Measurements from ENCODE around the gene C10orf105. TPM values are rescaled to one million over a fixed set of nuclear protein-coding genes. Genes with fewer than 3 reads are reported as not detected.

C10orf105 gene
- total and polyA plus RNA-seq, 2 donors from 2014 or later, result 0.35 TPM; not detected in 1

DNA sequence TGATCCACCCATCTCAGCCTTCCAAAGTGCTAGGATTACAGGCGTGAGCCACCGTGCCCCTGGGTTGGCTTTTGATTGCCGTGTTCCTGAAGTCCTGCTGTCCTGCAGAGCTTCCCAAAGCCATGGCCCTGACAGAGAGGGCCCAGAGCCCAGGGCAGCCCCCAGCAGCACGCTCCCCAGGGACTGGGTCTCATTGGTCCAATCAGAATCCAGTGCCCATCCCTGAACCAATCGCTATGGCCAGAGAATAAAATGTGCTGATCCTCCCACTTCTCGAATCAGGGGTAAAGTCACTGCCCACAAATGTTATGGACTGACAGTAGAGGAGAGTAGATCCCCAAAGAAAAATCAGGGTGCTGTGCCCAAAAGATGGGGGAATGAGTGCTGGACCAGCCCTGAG, 5.0 kb upstream of the C10orf105 start:
- no peak for TF ChIP-seq CTCF (IDR thresholded peaks at IDR 0.05; ENCODE audit: borderline replicate concordance, extremely low read depth, insufficient read depth)
- H3K36me3 ChIP-seq (ENCODE audit: control insufficient read depth in 2 of 3, insufficient read depth in 3 of 3, low read length in 3 of 3), result no peaks in the 10 kb centered on the region
- peaks cover 4 to 26% (median 15%) of the 10 kb centered on the region in 3 donors for H3K4me1 ChIP-seq (ENCODE audit: control insufficient read depth in 2 of 3, insufficient read depth in 2 of 3, low read depth in 1 of 3, low read length in 3 of 3)
- FAIRE-seq (no peak), DNase-seq (no peak)
- no peak overlapping the region for H3K4me3 ChIP-seq (ENCODE audit: low read length in 3 of 3)
- H3K27me3 ChIP-seq (ENCODE audit: control insufficient read depth, insufficient read depth, low read length), result no peaks in the 10 kb centered on the region
- intact Hi-C loops (cut with DNase I), result no loop called here
- H3K9ac ChIP-seq (ENCODE audit: low read length in 3 of 3), result no peak overlapping the region
- no peaks in the 10 kb centered on the region for H3K9me3 ChIP-seq (ENCODE audit: control insufficient read depth in 2 of 3, insufficient read depth in 1 of 3, low read length in 3 of 3)
- no peak overlapping the region for H3K27ac ChIP-seq (ENCODE audit: low read depth in 2 of 2, low read length in 2 of 2)

- Histone ChIP-seq H3K4me3 (ENCODE audit: low read length in 3 of 3) (no peak overlapping the region), H3K9ac (ENCODE audit: low read length in 3 of 3) (no peak overlapping the region), H3K9me3 (ENCODE audit: control insufficient read depth in 2 of 3, insufficient read depth in 1 of 3, low read length in 3 of 3) (no peaks in the 10 kb centered on the region), H3K36me3 (ENCODE audit: control insufficient read depth in 2 of 3, insufficient read depth in 3 of 3, low read length in 3 of 3) (no peaks in the 10 kb centered on the region), H3K27me3 (ENCODE audit: control insufficient read depth, insufficient read depth, low read length) (no peaks in the 10 kb centered on the region), H3K4me1 (ENCODE audit: control insufficient read depth in 2 of 3, insufficient read depth in 2 of 3, low read depth in 1 of 3, low read length in 3 of 3) (peaks cover 0 to 16% (median 9%) of the 10 kb centered on the region in 3 donors), H3K27ac (ENCODE audit: low read depth in 2 of 2, low read length in 2 of 2) (no peak overlapping the region)
- DNase-seq (peak in 3 of 5 donors; percentile 31 to 52 (median 46)), FAIRE-seq (no peak)
- no peak for TF ChIP-seq CTCF (IDR thresholded peaks at IDR 0.05; ENCODE audit: borderline replicate concordance, extremely low read depth, insufficient read depth)
- intact Hi-C loops (cut with DNase I), result no loop called here
Measured at GRCh38 chr10:71723311-71723710, 3.7 kb upstream of the C10orf105 start.

DNA sequence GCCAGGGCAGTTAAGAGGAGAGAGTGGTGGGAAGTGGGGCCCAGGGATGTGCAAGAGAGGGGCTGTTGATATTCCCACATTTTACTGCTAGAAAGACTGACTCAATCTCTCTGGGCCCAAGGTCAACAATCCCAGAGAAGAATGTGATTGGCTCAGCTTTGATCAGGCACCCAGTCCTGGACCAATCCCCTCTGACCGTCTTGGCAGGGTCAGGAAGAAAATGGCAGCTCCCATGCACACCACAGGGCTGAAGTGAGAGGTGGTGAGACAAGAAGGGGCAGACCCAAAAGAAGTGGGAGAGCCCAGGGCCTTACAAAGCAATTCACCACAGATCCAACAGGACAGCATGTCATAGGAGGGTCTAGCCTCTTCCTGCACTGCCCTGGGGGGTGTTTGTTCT, 3.3 kb upstream of the C10orf105 start:
- H3K9me3 ChIP-seq (ENCODE audit: control insufficient read depth in 2 of 3, insufficient read depth in 1 of 3, low read length in 3 of 3), result no peaks in the 10 kb centered on the region
- H3K4me1 ChIP-seq (ENCODE audit: control insufficient read depth in 2 of 3, insufficient read depth in 2 of 3, low read depth in 1 of 3, low read length in 3 of 3), result peaks cover 0 to 15% (median 9%) of the 10 kb centered on the region in 3 donors
- H3K27ac ChIP-seq (ENCODE audit: low read depth in 2 of 2, low read length in 2 of 2), result no peak overlapping the region
- intact Hi-C loops (cut with DNase I), result no loop called here
- DNase-seq (no peak), FAIRE-seq (no peak)
- H3K9ac ChIP-seq (ENCODE audit: low read length in 3 of 3), result no peak overlapping the region
- no peaks in the 10 kb centered on the region for H3K36me3 ChIP-seq (ENCODE audit: control insufficient read depth in 2 of 3, insufficient read depth in 3 of 3, low read length in 3 of 3)
- no peak overlapping the region for H3K4me3 ChIP-seq (ENCODE audit: low read length in 3 of 3)
- TF ChIP-seq CTCF (IDR thresholded peaks at IDR 0.05; ENCODE audit: borderline replicate concordance, extremely low read depth, insufficient read depth), result no peak
- no peaks in the 10 kb centered on the region for H3K27me3 ChIP-seq (ENCODE audit: control insufficient read depth, insufficient read depth, low read length)

- no peaks in the 10 kb centered on the region for H3K4me1 ChIP-seq (ENCODE audit: control insufficient read depth in 2 of 3, insufficient read depth in 2 of 3, low read depth in 1 of 3, low read length in 3 of 3)
- no peaks in the 10 kb centered on the region for H3K36me3 ChIP-seq (ENCODE audit: control insufficient read depth in 2 of 3, insufficient read depth in 3 of 3, low read length in 3 of 3)
- H3K27me3 ChIP-seq (ENCODE audit: control insufficient read depth, insufficient read depth, low read length), result no peaks in the 10 kb centered on the region
- intact Hi-C loops (cut with DNase I), result no loop called here
- no peaks in the 10 kb centered on the region for H3K9me3 ChIP-seq (ENCODE audit: control insufficient read depth in 2 of 3, insufficient read depth in 1 of 3, low read length in 3 of 3)
- no peak for TF ChIP-seq CTCF (IDR thresholded peaks at IDR 0.05; ENCODE audit: borderline replicate concordance, extremely low read depth, insufficient read depth)
- FAIRE-seq (no peak), DNase-seq (no peak)
- no peak overlapping the region for H3K4me3 ChIP-seq (ENCODE audit: low read length in 3 of 3)
- no peak overlapping the region for H3K9ac ChIP-seq (ENCODE audit: low read length in 3 of 3)
- no peak overlapping the region for H3K27ac ChIP-seq (ENCODE audit: low read depth in 2 of 2, low read length in 2 of 2)
Measured at GRCh38 chr10:71721313-71721712, 1.7 kb upstream of the C10orf105 start.
